ENCODE data around the gene EXOC1. TPM values are rescaled to one million over a fixed set of nuclear protein-coding genes. Genes with fewer than 3 reads are reported as not detected.

The EXOC1 gene
- total and polyA plus RNA-seq, 11 donors: 11.0 to 27.7 (median 21.4) TPM

DNA sequence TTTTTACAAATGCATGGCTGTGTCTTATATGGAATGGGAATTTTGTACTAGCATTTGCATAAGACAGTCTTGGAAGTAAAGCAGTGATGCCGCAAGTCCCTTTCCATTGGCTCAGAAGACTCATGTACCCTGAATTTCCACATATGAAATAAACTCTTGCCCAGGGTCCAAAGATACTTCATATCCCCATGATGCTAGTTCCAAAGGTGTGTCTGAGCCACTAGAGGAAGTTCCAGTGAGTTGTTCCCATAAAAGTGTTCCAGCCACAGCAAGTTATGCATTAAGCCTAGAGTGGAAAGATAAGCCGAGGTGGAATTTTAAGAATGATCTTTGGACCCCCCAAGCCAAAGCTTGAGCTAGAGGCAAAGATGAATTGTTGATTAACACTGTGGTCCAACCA lies 86.0 kb downstream of the EXOC1 start:
- intact Hi-C loops (cut with DNase I): no loop called here
- 85 to 92% (median 86%) methylated on average over 2 of the region's 2 CpGs for WGBS, 4 donors
- H3K36me3 ChIP-seq: peaks cover 0 to 35% (median 4%) of the 10 kb centered on the region in 9 donors
- H3K27ac ChIP-seq: no peak overlapping the region
- H3K4me3 ChIP-seq: no peak overlapping the region
- no peaks in the 10 kb centered on the region for H3K4me1 ChIP-seq
- ATAC-seq (no peak), DNase-seq (no peak)
- no peaks in the 10 kb centered on the region for H3K27me3 ChIP-seq
- peaks cover 0 to 86% (median 9%) of the 10 kb centered on the region in 12 donors for H3K9me3 ChIP-seq
- no peak for TF ChIP-seq POLR2A (IDR thresholded peaks at IDR 0.05)
- TF ChIP-seq, protein P1, sequence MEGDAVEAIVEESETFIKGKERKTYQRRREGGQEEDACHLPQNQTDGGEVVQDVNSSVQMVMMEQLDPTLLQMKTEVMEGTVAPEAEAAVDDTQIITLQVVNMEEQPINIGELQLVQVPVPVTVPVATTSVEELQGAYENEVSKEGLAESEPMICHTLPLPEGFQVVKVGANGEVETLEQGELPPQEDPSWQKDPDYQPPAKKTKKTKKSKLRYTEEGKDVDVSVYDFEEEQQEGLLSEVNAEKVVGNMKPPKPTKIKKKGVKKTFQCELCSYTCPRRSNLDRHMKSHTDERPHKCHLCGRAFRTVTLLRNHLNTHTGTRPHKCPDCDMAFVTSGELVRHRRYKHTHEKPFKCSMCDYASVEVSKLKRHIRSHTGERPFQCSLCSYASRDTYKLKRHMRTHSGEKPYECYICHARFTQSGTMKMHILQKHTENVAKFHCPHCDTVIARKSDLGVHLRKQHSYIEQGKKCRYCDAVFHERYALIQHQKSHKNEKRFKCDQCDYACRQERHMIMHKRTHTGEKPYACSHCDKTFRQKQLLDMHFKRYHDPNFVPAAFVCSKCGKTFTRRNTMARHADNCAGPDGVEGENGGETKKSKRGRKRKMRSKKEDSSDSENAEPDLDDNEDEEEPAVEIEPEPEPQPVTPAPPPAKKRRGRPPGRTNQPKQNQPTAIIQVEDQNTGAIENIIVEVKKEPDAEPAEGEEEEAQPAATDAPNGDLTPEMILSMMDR (IDR thresholded peaks at IDR 0.05): no peak

DNA sequence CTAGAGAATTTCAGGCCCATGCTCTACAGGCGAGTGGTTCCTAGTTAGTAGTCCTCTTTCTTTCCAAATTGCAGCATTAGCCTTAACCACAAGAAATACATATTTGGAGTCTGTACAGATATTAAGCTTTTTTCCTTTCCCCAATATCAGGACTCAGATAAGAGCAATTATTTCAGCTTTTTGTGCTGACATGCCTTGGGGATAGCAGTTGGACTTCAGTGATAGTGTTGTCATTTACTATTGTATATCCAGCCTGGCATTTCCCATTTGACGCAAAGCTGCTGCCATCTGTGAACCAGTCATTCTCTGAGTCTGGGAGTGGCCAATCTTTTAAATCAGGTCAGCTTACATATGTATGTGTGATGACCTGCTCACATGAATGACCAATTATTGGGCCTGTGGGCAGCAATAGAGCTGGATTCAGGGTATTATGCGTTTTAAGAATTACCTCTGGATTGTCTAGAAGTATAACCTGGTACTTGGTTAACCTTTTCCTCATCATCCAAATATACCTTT lies 88.5 kb downstream of the EXOC1 start:
- H3K9me3 ChIP-seq: peaks cover 0 to 65% (median 5%) of the 10 kb centered on the region in 12 donors
- 91 to 97% (median 95%) methylated on average over 3 of the region's 3 CpGs for WGBS, 4 donors
- DNase-seq (no peak), ATAC-seq (no peak)
- intact Hi-C loops (cut with DNase I): loop anchor here in 1 of 10 donors (10.0 kb wide), 1 partner anchor 893 kb away; no protein-coding TSS in a partner anchor
- H3K4me1 ChIP-seq: peaks cover 0 to 11% (median 0%) of the 10 kb centered on the region in 12 donors
- H3K27me3 ChIP-seq: no peaks in the 10 kb centered on the region
- H3K4me3 ChIP-seq: no peak overlapping the region
- no peak overlapping the region for H3K27ac ChIP-seq
- H3K36me3 ChIP-seq: peaks cover 0 to 35% (median 4%) of the 10 kb centered on the region in 9 donors
- no peak for TF ChIP-seq POLR2A (IDR thresholded peaks at IDR 0.05)
- TF ChIP-seq, protein P1 (IDR thresholded peaks at IDR 0.05): no peak

DNA sequence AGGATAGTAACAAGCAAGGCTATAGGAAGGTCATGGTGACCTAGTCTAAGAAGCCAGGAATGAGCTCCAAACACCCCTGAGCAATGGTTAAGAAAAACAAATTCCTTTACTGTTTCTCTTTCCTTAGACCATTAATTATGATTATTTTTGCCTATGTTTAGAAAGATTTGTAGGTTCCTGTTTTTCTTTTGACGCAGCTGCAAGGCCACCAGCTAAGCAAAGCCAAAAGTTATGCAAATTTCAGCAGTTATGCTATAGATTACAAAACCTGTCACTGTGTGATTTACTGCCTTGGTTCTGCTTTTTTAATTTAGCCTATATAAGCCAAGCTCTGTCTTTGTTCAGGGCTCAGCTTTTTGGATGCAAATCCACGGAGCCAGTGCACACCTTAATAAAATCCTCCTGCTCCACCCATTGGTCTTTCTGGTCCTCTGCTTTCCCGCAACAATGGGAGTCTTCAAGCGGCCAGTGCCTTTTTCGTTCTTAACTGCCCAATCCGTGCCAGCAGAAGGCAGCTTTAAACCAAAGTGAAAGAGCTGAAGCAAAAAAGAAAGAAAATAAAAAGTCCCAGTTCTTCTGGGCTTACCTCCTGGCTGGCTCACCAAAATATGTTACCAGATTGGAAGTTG lies 93.9 kb downstream of the EXOC1 start:
- Histone ChIP-seq H3K36me3 (peaks cover 0 to 5% (median 0%) of the 10 kb centered on the region in 9 donors), H3K27ac (peak overlapping the region; percentile 21 to 96 (median 92)), H3K27me3 (no peaks in the 10 kb centered on the region), H3K4me1 (peaks cover 0 to 48% (median 13%) of the 10 kb centered on the region in 12 donors), H3K9me3 (peaks cover 0 to 13% (median 0%) of the 10 kb centered on the region in 12 donors), H3K4me3 (peak overlapping the region in 11 of 12 donors; percentile 28 to 88 (median 83))
- TF ChIP-seq, protein P1 (IDR thresholded peaks at IDR 0.05): no peak
- no peak for TF ChIP-seq POLR2A (IDR thresholded peaks at IDR 0.05)
- WGBS, 4 donors: 50 to 60% (median 56%) methylated on average over 6 of the region's 6 CpGs
- DNase-seq (no peak), ATAC-seq (no peak)
- intact Hi-C loops (cut with DNase I): loop anchor here in 6 of 10 donors (5.0 to 10.0 kb wide), 6 partner anchors 40 to 887 kb away; partner anchors contain the start of genes EXOC1 (in 2 of the 6) and AASDH (in 1 of the 6)
